ENCODE results near the gene SLC10A7. TPM values are rescaled to one million over a fixed set of nuclear protein-coding genes. Genes with fewer than 3 reads are reported as not detected.

The SLC10A7 gene
- total and polyA plus RNA-seq, 2 experiments from 2014 or later = 8.3 to 21.2 TPM

- Histone ChIP-seq H3K27ac (no peak overlapping the region), H3K4me1 (ENCODE audit: insufficient read depth) (no peaks in the 10 kb centered on the region), H3K27me3 (no peaks in the 10 kb centered on the region), H3K4me2 (no peak overlapping the region), H3K9me2 (replicated peaks; ENCODE audit: insufficient read depth) (no peaks in the 10 kb centered on the region), H3K4me3 (no peak overlapping the region), H4K20me1 (ENCODE audit: insufficient read depth, poor library complexity, severe bottlenecking) (no peaks in the 10 kb centered on the region), H3K9me3 (ENCODE audit: low read depth) (no peaks in the 10 kb centered on the region), H3K36me3 (replicated peaks; ENCODE audit: insufficient read depth, low read depth) (no peaks in the 10 kb centered on the region), H2AFZ (no peak overlapping the region), H3K79me2 (no peaks in the 10 kb centered on the region)
- TF ChIP-seq EZH2phosphoT487 (IDR thresholded peaks at IDR 0.05; ENCODE audit: low read depth, severe bottlenecking, unreplicated experiment) = no peak
- no peak for TF ChIP-seq CTCF (IDR thresholded peaks at IDR 0.05; ENCODE audit: poor library complexity)
- TF ChIP-seq EZH2 (IDR thresholded peaks at IDR 0.05; ENCODE audit: borderline replicate concordance) = no peak
- DNase-seq (ENCODE audit: low spot score) = no peak
- WGBS (ENCODE audit: low lambda C conversion rate, missing lambda C conversion rate) = 89% methylated on average over 2 of the region's 3 CpGs
Observed at GRCh38 chr4:146283758-146284651, 237.7 kb downstream of the SLC10A7 start.

- no peaks in the 10 kb centered on the region for H3K9me2 ChIP-seq (replicated peaks; ENCODE audit: insufficient read depth)
- no peak overlapping the region for H3K4me3 ChIP-seq
- no peaks in the 10 kb centered on the region for H3K36me3 ChIP-seq (replicated peaks; ENCODE audit: insufficient read depth, low read depth)
- no peaks in the 10 kb centered on the region for H4K20me1 ChIP-seq (ENCODE audit: insufficient read depth, poor library complexity, severe bottlenecking)
- DNase-seq (ENCODE audit: low spot score) = no peak
- no peak overlapping the region for H2AFZ ChIP-seq
- no peaks in the 10 kb centered on the region for H3K27me3 ChIP-seq
- no peaks in the 10 kb centered on the region for H3K79me2 ChIP-seq
- TF ChIP-seq EZH2 (IDR thresholded peaks at IDR 0.05; ENCODE audit: borderline replicate concordance) = no peak
- TF ChIP-seq CTCF (IDR thresholded peaks at IDR 0.05; ENCODE audit: poor library complexity) = no peak
- TF ChIP-seq EZH2phosphoT487 (IDR thresholded peaks at IDR 0.05; ENCODE audit: low read depth, severe bottlenecking, unreplicated experiment) = no peak
- H3K4me2 ChIP-seq = no peak overlapping the region
- H3K27ac ChIP-seq = no peak overlapping the region
- no peaks in the 10 kb centered on the region for H3K4me1 ChIP-seq (ENCODE audit: insufficient read depth)
- H3K9me3 ChIP-seq (ENCODE audit: low read depth) = no peaks in the 10 kb centered on the region
Observed at GRCh38 chr4:146282657-146283056, 239.1 kb downstream of the SLC10A7 start.

GRCh38 chr4:146278986-146279385 is 242.8 kb downstream of the SLC10A7 start:
- Histone ChIP-seq H3K4me1 (ENCODE audit: insufficient read depth) (no peaks in the 10 kb centered on the region), H3K9me3 (ENCODE audit: low read depth) (no peaks in the 10 kb centered on the region), H2AFZ (no peak overlapping the region)

More at GRCh38 chr4:146278986-146279385, 242.8 kb downstream of the SLC10A7 start:
- DNase-seq (ENCODE audit: low spot score) = no peak
- no peak for TF ChIP-seq EZH2 (IDR thresholded peaks at IDR 0.05; ENCODE audit: borderline replicate concordance)
- TF ChIP-seq EZH2phosphoT487 (IDR thresholded peaks at IDR 0.05; ENCODE audit: low read depth, severe bottlenecking, unreplicated experiment) = no peak
- TF ChIP-seq CTCF (IDR thresholded peaks at IDR 0.05; ENCODE audit: poor library complexity) = no peak
- no peak overlapping the region for H3K27ac ChIP-seq
- no peaks in the 10 kb centered on the region for H3K9me2 ChIP-seq (replicated peaks; ENCODE audit: insufficient read depth)
- no peak overlapping the region for H3K4me2 ChIP-seq
- no peaks in the 10 kb centered on the region for H3K79me2 ChIP-seq
- 88% methylated on average over 1 of the region's 1 CpG for WGBS (ENCODE audit: low lambda C conversion rate, missing lambda C conversion rate)
- H4K20me1 ChIP-seq (ENCODE audit: insufficient read depth, poor library complexity, severe bottlenecking) = no peaks in the 10 kb centered on the region
- H3K27me3 ChIP-seq = no peaks in the 10 kb centered on the region
- no peak overlapping the region for H3K4me3 ChIP-seq
- H3K36me3 ChIP-seq (replicated peaks; ENCODE audit: insufficient read depth, low read depth) = no peaks in the 10 kb centered on the region
